A549 (cell line): ENCODE data around the gene C9orf152. TPM values are rescaled to one million over a fixed set of nuclear protein-coding genes. Genes with fewer than 3 reads are reported as not detected.

Experiments
- ATAC-seq, 2 experiments: fragments of 200-7000 bp in 1 of 2; fragments of >200 bp in 1 of 2; cut with Nextera tagmentation in 1 of 2; cut with Tn5 transposase in 1 of 2; 3 replicates each; pipeline versions ENCODE4 v1.8.0 to v1.9.1; 2018 to 2020; ENCODE audit warnings: mild to moderate bottlenecking in 1 of 2, moderate library complexity in 1 of 2
- CTCF ChIA-PET: fragments of 300-600 bp; sonication (Branson Sonifier 250); formaldehyde crosslinking; extraction: SDS; loops from one replicate; lab custom pipeline; 2021; ENCODE audit warnings: antibody characterized with exemption, inconsistent platforms; lab: Yijun Ruan, JAX
- POLR2A ChIA-PET: fragments of 350-600 bp; formaldehyde crosslinking; extraction: SDS; loops from one replicate; lab custom pipeline; 2021; ENCODE audit warnings: antibody characterized with exemption, inconsistent platforms; lab: Yijun Ruan, JAX
- DNase-seq, 2 experiments: peaks; one replicate each; pipeline versions ENCODE4 v3.0.0 to v3.0.0-alpha.2; 2011 to 2016; ENCODE audit warnings: low read depth in 1 of 2, low spot score in 1 of 2
- FAIRE-seq: peaks from 2 replicates; lab custom pipeline; 2011; peaks lifted over from hg19 to GRCh38; lab: Jason Lieb, UNC
- H3K27ac ChIP-seq, 2 experiments: fragments of >200 bp; sonication (Bioruptor Twin); formaldehyde crosslinking; 3 replicates each; pipeline ENCODE4 v1.5.1; 2016 to 2017
- H3K4me1 ChIP-seq: fragments of >200 bp; sonication (Bioruptor Twin); formaldehyde crosslinking; 3 replicates; pipeline ENCODE4 v1.6.1; 2016
- H3K4me2 ChIP-seq: fragments of >200 bp; sonication (Bioruptor Twin); formaldehyde crosslinking; 3 replicates; pipeline ENCODE4 v1.6.1; 2016
- H3K4me3 ChIP-seq: fragments of >200 bp; sonication (Bioruptor Twin); formaldehyde crosslinking; 3 replicates; pipeline ENCODE4 v1.5.1; 2016
- H3K9me3 ChIP-seq: fragments of >200 bp; sonication (Bioruptor Twin); formaldehyde crosslinking; 3 replicates; pipeline ENCODE4 v1.6.1; 2016
- BHLHE40 ChIP-seq: IDR thresholded peaks from 2 replicates; pipeline ENCODE4 v1.6.1; 2012; ENCODE audit warnings: low read depth, low read length, inconsistent platforms
- CHD2 ChIP-seq: fragments of 150-350 bp; IDR thresholded peaks from 2 replicates; pipeline ENCODE4 v1.6.1; 2014; ENCODE audit warnings: low read length; ENCODE audit not compliant: partially characterized antibody
- EHMT2 ChIP-seq: fragments of 200-600 bp; sonication (generic); IDR thresholded peaks from 2 replicates; pipeline ENCODE4 v1.6.1; 2016; ENCODE audit warnings: antibody characterized with exemption, low read depth, mild to moderate bottlenecking, moderate library complexity
- FOSL2 ChIP-seq, 2 experiments: fragments of 450-650 bp in 1 of 2; fragments of >200 bp in 1 of 2; sonication (Bioruptor Twin) in 1 of 2; formaldehyde crosslinking; IDR thresholded peaks; 2 replicates each; pipeline versions ENCODE4 v1.5.0 to v1.6.1; 2016 to 2020; ENCODE audit warnings: mild to moderate bottlenecking in 1 of 2, moderate library complexity in 1 of 2
- FOXS1 ChIP-seq: fragments of 250-450 bp; sonication (Bioruptor Pico); IDR thresholded peaks from 2 replicates; pipeline ENCODE4 v1.5.0; 2020; ENCODE audit warnings: mild to moderate bottlenecking, moderate library complexity
- GATA3 ChIP-seq: IDR thresholded peaks from 2 replicates; pipeline ENCODE4 v1.6.1; 2012; ENCODE audit warnings: borderline replicate concordance
- HDAC2 ChIP-seq: fragments of 200-600 bp; sonication (generic); IDR thresholded peaks from 2 replicates; pipeline ENCODE4 v1.6.1; 2016
- HOXA7 ChIP-seq: fragments of 250-450 bp; sonication (Bioruptor Pico); IDR thresholded peaks from 2 replicates; pipeline ENCODE4 v1.5.0; 2020; ENCODE audit warnings: mild to moderate bottlenecking, moderate library complexity
- HOXB13 ChIP-seq: fragments of 250-450 bp; sonication (Bioruptor Pico); IDR thresholded peaks from 2 replicates; pipeline ENCODE4 v1.5.0; 2020; ENCODE audit warnings: low read depth, mild to moderate bottlenecking, moderate library complexity
- HOXB5 ChIP-seq: fragments of 250-450 bp; sonication (Bioruptor Pico); IDR thresholded peaks from 2 replicates; pipeline ENCODE4 v1.5.0; 2020; ENCODE audit warnings: mild to moderate bottlenecking, moderate library complexity
- JUN ChIP-seq, 2 experiments: fragments of >200 bp; sonication (Bioruptor Twin); formaldehyde crosslinking; IDR thresholded peaks; 2 replicates in 1 of 2; 3 replicates in 1 of 2; pipeline ENCODE4 v1.6.1; 2016 to 2017
- KDM5A ChIP-seq: fragments of 200-600 bp; sonication (generic); IDR thresholded peaks from 2 replicates; pipeline ENCODE4 v1.6.1; 2016; ENCODE audit warnings: antibody characterized with exemption, mild to moderate bottlenecking
- MAZ ChIP-seq: fragments of 150-350 bp; IDR thresholded peaks from 2 replicates; pipeline ENCODE4 v1.6.1; 2014; ENCODE audit warnings: antibody characterized with exemption, low read depth, low read length, borderline replicate concordance
- NFE2L2 ChIP-seq: fragments of 150-350 bp; conservative IDR thresholded peaks from 2 replicates; pipeline ENCODE4 v1.6.1; 2014; ENCODE audit warnings: low read length
- RARB ChIP-seq: fragments of 250-450 bp; sonication (Bioruptor Pico); IDR thresholded peaks from 2 replicates; pipeline ENCODE4 v1.8.0; 2021; ENCODE audit warnings: mild to moderate bottlenecking, moderate library complexity
- RCOR1 ChIP-seq: fragments of 150-350 bp; IDR thresholded peaks from 2 replicates; pipeline ENCODE4 v1.6.1; 2014; ENCODE audit warnings: antibody characterized with exemption, low read length, low read depth
- RNF2 ChIP-seq: fragments of 200-600 bp; sonication (generic); IDR thresholded peaks from 2 replicates; pipeline ENCODE4 v1.6.1; 2016; ENCODE audit warnings: low read depth, mild to moderate bottlenecking, antibody characterized with exemption, moderate library complexity, borderline replicate concordance
- TFCP2L1 ChIP-seq: fragments of 250-450 bp; sonication (Bioruptor Pico); IDR thresholded peaks from 2 replicates; pipeline ENCODE4 v1.5.0; 2021; ENCODE audit warnings: mild to moderate bottlenecking
- USF2 ChIP-seq: fragments of 450-650 bp; IDR thresholded peaks from 2 replicates; pipeline ENCODE4 v1.6.1; 2014; ENCODE audit warnings: antibody characterized with exemption
- ZNF302 ChIP-seq: fragments of 250-450 bp; sonication (Bioruptor Pico); IDR thresholded peaks from 2 replicates; pipeline ENCODE4 v1.9.0; 2021; ENCODE audit warnings: inconsistent platforms, mild to moderate bottlenecking, moderate library complexity
- ZSCAN20 ChIP-seq: fragments of 250-450 bp; sonication (Bioruptor Pico); IDR thresholded peaks from 2 replicates; pipeline ENCODE4 v1.8.0; 2022; ENCODE audit warnings: mild to moderate bottlenecking, moderate library complexity
- WGBS: methylation state at CpG from one replicate; pipeline ENCODE4 v1.1.6; 2017; ENCODE audit errors: missing lambda C conversion rate; 5-methylcytosine and 5-hydroxymethylcytosine counted together
- polyA plus RNA-seq, 4 experiments: library from polyadenylated mRNA; depleted of rRNA in 3 of 4; stranded (reverse); fragments of >200 nt; fragmentation: RNase III in 1 of 4; extraction: RNeasy Plus Mini Kit Qiagen cat#74134 plus additional on column Dnase treatment in 1 of 4; gene quantifications; 2 replicates in 3 of 4; 3 replicates in 1 of 4; pipeline ENCODE4 v1.2.3, GENCODE V29; 2011 to 2017
- TF ChIP-seq, protein P1 (sequence below): fragments of 250-450 bp; sonication (Bioruptor Pico); IDR thresholded peaks from 2 replicates; pipeline ENCODE4 v1.5.0; 2020; ENCODE audit warnings: low read depth, mild to moderate bottlenecking, moderate library complexity

The C9orf152 gene
- polyA plus RNA-seq, 2 of the 4 experiments (the other 2 are of a cell fraction) = 0.10 to 0.79 TPM

GRCh38 chr9:110214090-110214489, 6.1 kb upstream of the C9orf152 start:
- H3K4me1 ChIP-seq = peaks cover 6% of the 10 kb centered on the region; the same call in 2 of the 3 replicates

GRCh38 chr9:110213413-110214044, 5.6 kb upstream of the C9orf152 start:
- H3K4me3 ChIP-seq = no peak overlapping the region
- no peak overlapping the region for H3K27ac ChIP-seq
- H3K9me3 ChIP-seq = no peaks in the 10 kb centered on the region
- DNase-seq (no peak), ATAC-seq (no peak)
- WGBS = 79% methylated on average over 10 of the region's 10 CpGs
- H3K4me2 ChIP-seq = no peak overlapping the region
- H3K4me1 ChIP-seq = peaks cover 6% of the 10 kb centered on the region; the same call in 2 of the 3 replicates
- POLR2A ChIA-PET = no interaction called here
- no peak for TF ChIP-seq HOXB13 (CRISPR knock-in tag)
- TF ChIP-seq HOXB5 (CRISPR knock-in tag) = no peak
- TF ChIP-seq GATA3 = no peak
- TF ChIP-seq USF2 = no peak
- TF ChIP-seq RNF2 = no peak
- no peak for TF ChIP-seq KDM5A
- no peak for TF ChIP-seq RARB (CRISPR knock-in tag)
- no peak for TF ChIP-seq TFCP2L1 (CRISPR knock-in tag)
- no peak for TF ChIP-seq HOXA7 (CRISPR knock-in tag)
- no peak for TF ChIP-seq CHD2
- TF ChIP-seq RCOR1 = no peak
- TF ChIP-seq, protein P1, sequence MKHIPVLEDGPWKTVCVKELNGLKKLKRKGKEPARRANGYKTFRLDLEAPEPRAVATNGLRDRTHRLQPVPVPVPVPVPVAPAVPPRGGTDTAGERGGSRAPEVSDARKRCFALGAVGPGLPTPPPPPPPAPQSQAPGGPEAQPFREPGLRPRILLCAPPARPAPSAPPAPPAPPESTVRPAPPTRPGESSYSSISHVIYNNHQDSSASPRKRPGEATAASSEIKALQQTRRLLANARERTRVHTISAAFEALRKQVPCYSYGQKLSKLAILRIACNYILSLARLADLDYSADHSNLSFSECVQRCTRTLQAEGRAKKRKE (CRISPR knock-in tag) = no peak
- TF ChIP-seq, all 56 proteins: peak for 0
- no peak for FAIRE-seq
- CTCF ChIA-PET = interaction anchor here (0.9 to 10.0 kb wide), 5 partner anchors 26 to 410 kb away, joined by 3 to 196 read pairs (median 4); no protein-coding TSS in a partner anchor

More at GRCh38 chr9:110214090-110214489, 6.1 kb upstream of the C9orf152 start:
- ATAC-seq = no peak
- H3K4me3 ChIP-seq = no peak overlapping the region
- POLR2A ChIA-PET = interaction anchor here (1.2 kb wide), 1 partner anchor 29 kb away, joined by 5 read pairs; no protein-coding TSS in a partner anchor
- TF ChIP-seq FOSL2 (IDR thresholded peaks at IDR 0.05) (no peak), FOSL2 (CRISPR knock-in tag; IDR thresholded peaks at IDR 0.05) (no peak), FOXS1 (no peak), EHMT2 (no peak), HDAC2 (no peak), JUN (IDR thresholded peaks at IDR 0.05) (no peak), HOXB13 (CRISPR knock-in tag) (no peak), GATA3 (no peak), MAZ (no peak)
- TF ChIP-seq, all 56 proteins: peak for 0
- CTCF ChIA-PET = interaction anchor here (1.1 to 10.0 kb wide), 5 partner anchors 25 to 410 kb away, joined by 3 to 196 read pairs (median 5); no protein-coding TSS in a partner anchor
- DNase-seq (no peak), FAIRE-seq (no peak)
- no peaks in the 10 kb centered on the region for H3K9me3 ChIP-seq
- H3K27ac ChIP-seq = no peak overlapping the region
- no peak overlapping the region for H3K4me2 ChIP-seq
- WGBS = 81% methylated on average over 6 of the region's 6 CpGs

DNA sequence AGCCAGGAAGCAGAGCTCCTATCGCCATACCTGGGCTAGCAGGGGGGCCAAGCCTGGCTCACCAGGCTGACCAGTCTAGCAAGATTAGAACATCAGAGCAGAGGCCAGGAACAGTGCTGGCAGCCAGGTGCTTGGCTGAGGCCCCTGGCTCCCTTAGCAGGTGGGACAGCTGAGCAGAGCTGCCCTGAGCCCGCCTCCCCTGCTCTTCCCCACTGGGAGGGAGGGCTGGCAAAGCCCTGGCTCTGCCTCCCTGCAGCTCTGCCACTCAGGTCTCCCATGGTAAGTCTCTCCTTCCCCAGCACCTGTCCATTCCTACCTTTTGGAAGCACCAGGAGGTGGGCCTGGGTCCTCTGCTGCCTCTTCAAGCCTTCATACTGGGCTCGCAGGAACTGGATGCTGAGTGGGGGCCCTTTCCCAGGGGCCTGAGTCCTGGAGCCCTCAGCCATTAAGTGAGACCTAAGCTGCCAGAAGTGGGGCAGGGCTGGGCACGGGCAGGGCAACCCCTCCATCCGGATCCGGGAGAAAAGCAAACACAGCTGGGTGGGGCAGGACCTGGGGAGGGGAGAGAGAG, 803 bp downstream of the C9orf152 start:
- Histone ChIP-seq H3K27ac (peak overlapping the region; percentile 3 to 48; a peak in 3 of 6 replicates), H3K9me3 (no peaks in the 10 kb centered on the region), H3K4me3 (no peak overlapping the region), H3K4me1 (peaks cover 10% of the 10 kb centered on the region; the same call in 2 of the 3 replicates), H3K4me2 (peak overlapping the region; percentile 29)
- WGBS = 60% methylated on average over 3 of the region's 6 CpGs
- ATAC-seq = no peak; a peak in 3 of 6 replicates
- ChIA-PET CTCF (interaction anchor here (1.3 to 5.5 kb wide), 6 partner anchors 9 to 304 kb away, joined by 3 to 23 read pairs (median 6); no protein-coding TSS in a partner anchor), POLR2A (no interaction called here)
- DNase-seq = no peak
- TF ChIP-seq ZSCAN20 (CRISPR knock-in tag) = no peak
- TF ChIP-seq BHLHE40 = no peak
- TF ChIP-seq KDM5A = no peak
- no peak for TF ChIP-seq NFE2L2
- TF ChIP-seq ZNF302 (CRISPR knock-in tag) = no peak
- TF ChIP-seq, protein P1 (CRISPR knock-in tag) = no peak
- no peak for FAIRE-seq
